HCT116 (cell line): ENCODE data around the gene TBXT. TPM values are rescaled to one million over a fixed set of nuclear protein-coding genes. Genes with fewer than 3 reads are reported as not detected.
A peak's percentile ranks its signal among the peaks of the same experiment; 100 is the strongest.

ENCODE experiments used
- ATAC-seq: fragments of 200-7000 bp; cut with Tn5 transposase; 2 replicates; pipeline ENCODE4 v1.9.1; 2020; ENCODE audit warnings: mild to moderate bottlenecking, moderate library complexity
- BruUV-seq: library from RNA; stranded (reverse); fragments of 400-500 nt; replicated peaks from 2 replicates; lab custom pipeline; 2021; lab: Mats Ljungman, UMichigan
- CTCF ChIA-PET: fragments of 300-600 bp; sonication (Branson Sonifier 250); formaldehyde crosslinking; loops from one replicate; lab custom pipeline; 2021; ENCODE audit warnings: antibody characterized with exemption; lab: Charles Lee
- POLR2A ChIA-PET: fragments of 300-600, 350-600 bp; sonication (Branson Sonifier 250); formaldehyde crosslinking; loops from one replicate; lab custom pipeline; 2021; ENCODE audit warnings: antibody characterized with exemption; lab: Charles Lee
- RAD21 ChIA-PET, 2 experiments: fragments of 300-600 bp; sonication (Branson Sonifier 250); formaldehyde crosslinking; loops; one replicate each; lab custom pipeline; 2023; ENCODE audit warnings: low total read pairs in 2 of 2; ENCODE audit not compliant: uncharacterized antibody in 2 of 2, unreplicated experiment in 2 of 2, low non-redundant PET in 1 of 2; lab: Charles Lee
- DNase-seq: peaks from one replicate; pipeline ENCODE4 v3.0.0-alpha.2; 2010; ENCODE audit warnings: low read depth, low spot score
- H2AFZ ChIP-seq: fragments of 200-600 bp; shearing (Covaris generic), sonication (generic); 2 replicates; pipeline ENCODE4 v1.6.1; 2017; ENCODE audit warnings: low read depth, mixed run types, mixed read lengths, antibody characterized with exemption, low read length; ENCODE audit not compliant: poor library complexity, severe bottlenecking
- H3K27ac ChIP-seq: 2 replicates; pipeline ENCODE4 v1.5.1; 2012; ENCODE audit warnings: low read depth, low read length
- H3K27me3 ChIP-seq: fragments of 200-600 bp; sonication (generic); 2 replicates; pipeline ENCODE4 v1.6.1; 2016; ENCODE audit warnings: mixed run types, low read length, mixed read lengths; ENCODE audit not compliant: insufficient read depth
- H3K36me3 ChIP-seq, 2 experiments: fragments of 200-500 bp in 1 of 2; fragments of 200-600 bp in 1 of 2; sonication (Bioruptor generic) in 1 of 2; sonication (generic) in 1 of 2; 2 replicates each; pipeline versions ENCODE4 v1.5.1 to v1.6.1; 2014 to 2016; ENCODE audit warnings: low read length in 2 of 2, inconsistent platforms in 1 of 2, mixed read lengths in 1 of 2, mixed run types in 1 of 2; ENCODE audit not compliant: insufficient read depth in 2 of 2, control insufficient read depth in 1 of 2
- H3K4me1 ChIP-seq, 2 experiments: fragments of 200-600 bp in 1 of 2; sonication (generic) in 1 of 2; 2 replicates each; pipeline versions ENCODE4 v1.5.1 to v1.6.1; 2012 to 2017; ENCODE audit warnings: low read length in 2 of 2, inconsistent platforms in 1 of 2, mild to moderate bottlenecking in 1 of 2, mixed read lengths in 1 of 2, mixed run types in 1 of 2, moderate library complexity in 1 of 2; ENCODE audit not compliant: insufficient read depth in 2 of 2, control insufficient read depth in 1 of 2
- H3K4me2 ChIP-seq: fragments of 200-600 bp; sonication (generic); 2 replicates; pipeline ENCODE4 v1.6.1; 2017; ENCODE audit warnings: mixed run types, low read length, mixed read lengths
- H3K4me3 ChIP-seq, 2 experiments: fragments of 200-600 bp in 1 of 2; sonication (generic) in 1 of 2; replicated peaks in 1 of 2; 2 replicates each; pipeline ENCODE4 v1.5.1; 2011 to 2016; ENCODE audit warnings: low read length in 2 of 2, control low read depth in 1 of 2, low read depth in 1 of 2, mild to moderate bottlenecking in 1 of 2, mixed read lengths in 1 of 2, mixed run types in 1 of 2
- H3K79me2 ChIP-seq: fragments of 200-600 bp; sonication (generic); 2 replicates; pipeline ENCODE4 v1.6.1; 2017; ENCODE audit warnings: mild to moderate bottlenecking, mixed run types, low read length, moderate library complexity, mixed read lengths; ENCODE audit not compliant: insufficient read depth
- H3K9ac ChIP-seq: fragments of 200-600 bp; sonication (generic); 2 replicates; pipeline ENCODE4 v1.6.1; 2016; ENCODE audit warnings: low read length, mixed read lengths
- H3K9me2 ChIP-seq: fragments of 200-600 bp; sonication (generic), shearing (Covaris generic); 2 replicates; pipeline ENCODE4 v1.6.1; 2017; ENCODE audit warnings: mixed run types, mild to moderate bottlenecking, moderate library complexity; ENCODE audit not compliant: insufficient read depth
- H3K9me3 ChIP-seq, 2 experiments: fragments of 200-500 bp in 1 of 2; fragments of 200-600 bp in 1 of 2; sonication (Bioruptor generic) in 1 of 2; sonication (generic) in 1 of 2; 2 replicates each; pipeline ENCODE4 v1.6.1; 2014 to 2017; ENCODE audit warnings: low read length in 2 of 2, mixed read lengths in 2 of 2, inconsistent platforms in 1 of 2, low read depth in 1 of 2, mild to moderate bottlenecking in 1 of 2, mixed run types in 1 of 2, moderate library complexity in 1 of 2; ENCODE audit not compliant: control insufficient read depth in 1 of 2, insufficient read depth in 1 of 2
- H4K20me1 ChIP-seq: fragments of 200-600 bp; sonication (generic), shearing (Covaris generic); 2 replicates; pipeline ENCODE4 v1.6.1; 2017; ENCODE audit warnings: mixed run types, mild to moderate bottlenecking, moderate library complexity; ENCODE audit not compliant: insufficient read depth
- CEBPB ChIP-seq: IDR thresholded peaks from 2 replicates; pipeline ENCODE4 v1.6.1; 2012; ENCODE audit warnings: low read depth
- EZH2 ChIP-seq: fragments of 200-600 bp; sonication (generic); IDR thresholded peaks from 2 replicates; pipeline ENCODE4 v1.6.1; 2017; ENCODE audit warnings: antibody characterized with exemption, mixed run types
- RAD21 ChIP-seq: IDR thresholded peaks from 2 replicates; pipeline ENCODE4 v1.6.1; 2012; ENCODE audit warnings: low read depth, mild to moderate bottlenecking
- SIN3A ChIP-seq: IDR thresholded peaks from 2 replicates; pipeline ENCODE4 v1.6.1; 2012; ENCODE audit warnings: low read depth
- YY1 ChIP-seq: IDR thresholded peaks from 2 replicates; pipeline ENCODE4 v1.6.1; 2011; ENCODE audit warnings: low read length, low read depth, moderate library complexity, mild to moderate bottlenecking; ENCODE audit not compliant: insufficient replicate concordance; ENCODE audit errors: extremely low read depth
- ZBTB33 ChIP-seq: IDR thresholded peaks from 2 replicates; pipeline ENCODE4 v1.6.1; 2011; ENCODE audit warnings: mild to moderate bottlenecking, low read length, moderate library complexity; ENCODE audit not compliant: insufficient replicate concordance; ENCODE audit errors: extremely low read depth
- ZNF274 ChIP-seq: fragments of 200-500 bp; sonication (Bioruptor generic); IDR thresholded peaks from 2 replicates; pipeline ENCODE4 v1.6.1; 2014; ENCODE audit warnings: mild to moderate bottlenecking, low read depth, low read length, inconsistent platforms
- intact Hi-C: fragments of 100-400 bp; cut with micrococcal nuclease; formaldehyde crosslinking; loops from 2 replicates; pipeline ENCODE4 v1.10.0; 2022
- total RNA-seq: library from RNA; stranded (reverse); gene quantifications from one replicate; pipeline ENCODE4 v1.2.1, GENCODE V29; 2021; ENCODE audit not compliant: unreplicated experiment
- TF ChIP-seq, protein P1 (sequence below): IDR thresholded peaks from 2 replicates; pipeline ENCODE4 v1.6.1; 2012; ENCODE audit warnings: low read depth
- TF ChIP-seq, protein P2 (sequence below): IDR thresholded peaks from 2 replicates; pipeline ENCODE4 v1.6.1; 2012
- TF ChIP-seq, protein P3 (sequence below), 3 experiments: fragments of 200-600 bp in 1 of 3; sonication (generic) in 1 of 3; IDR thresholded peaks in 2 of 3; conservative IDR thresholded peaks in 1 of 3; 2 replicates each; pipeline ENCODE4 v1.5.1; 2012 to 2017; ENCODE audit warnings: low read depth in 2 of 3, low read length in 2 of 3, antibody characterized with exemption in 1 of 3, borderline replicate concordance in 1 of 3, control low read depth in 1 of 3, mild to moderate bottlenecking in 1 of 3, mixed read lengths in 1 of 3, mixed run types in 1 of 3, moderate library complexity in 1 of 3; ENCODE audit not compliant: insufficient read depth in 1 of 3

The TBXT gene
- total RNA-seq, 1 experiment from 2014 or later = not detected

- TF ChIP-seq, protein P1, sequence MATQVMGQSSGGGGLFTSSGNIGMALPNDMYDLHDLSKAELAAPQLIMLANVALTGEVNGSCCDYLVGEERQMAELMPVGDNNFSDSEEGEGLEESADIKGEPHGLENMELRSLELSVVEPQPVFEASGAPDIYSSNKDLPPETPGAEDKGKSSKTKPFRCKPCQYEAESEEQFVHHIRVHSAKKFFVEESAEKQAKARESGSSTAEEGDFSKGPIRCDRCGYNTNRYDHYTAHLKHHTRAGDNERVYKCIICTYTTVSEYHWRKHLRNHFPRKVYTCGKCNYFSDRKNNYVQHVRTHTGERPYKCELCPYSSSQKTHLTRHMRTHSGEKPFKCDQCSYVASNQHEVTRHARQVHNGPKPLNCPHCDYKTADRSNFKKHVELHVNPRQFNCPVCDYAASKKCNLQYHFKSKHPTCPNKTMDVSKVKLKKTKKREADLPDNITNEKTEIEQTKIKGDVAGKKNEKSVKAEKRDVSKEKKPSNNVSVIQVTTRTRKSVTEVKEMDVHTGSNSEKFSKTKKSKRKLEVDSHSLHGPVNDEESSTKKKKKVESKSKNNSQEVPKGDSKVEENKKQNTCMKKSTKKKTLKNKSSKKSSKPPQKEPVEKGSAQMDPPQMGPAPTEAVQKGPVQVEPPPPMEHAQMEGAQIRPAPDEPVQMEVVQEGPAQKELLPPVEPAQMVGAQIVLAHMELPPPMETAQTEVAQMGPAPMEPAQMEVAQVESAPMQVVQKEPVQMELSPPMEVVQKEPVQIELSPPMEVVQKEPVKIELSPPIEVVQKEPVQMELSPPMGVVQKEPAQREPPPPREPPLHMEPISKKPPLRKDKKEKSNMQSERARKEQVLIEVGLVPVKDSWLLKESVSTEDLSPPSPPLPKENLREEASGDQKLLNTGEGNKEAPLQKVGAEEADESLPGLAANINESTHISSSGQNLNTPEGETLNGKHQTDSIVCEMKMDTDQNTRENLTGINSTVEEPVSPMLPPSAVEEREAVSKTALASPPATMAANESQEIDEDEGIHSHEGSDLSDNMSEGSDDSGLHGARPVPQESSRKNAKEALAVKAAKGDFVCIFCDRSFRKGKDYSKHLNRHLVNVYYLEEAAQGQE = no peak
- TF ChIP-seq CEBPB (no peak), YY1 (no peak), EZH2 (no peak), SIN3A (no peak)
- TF ChIP-seq, protein P2, sequence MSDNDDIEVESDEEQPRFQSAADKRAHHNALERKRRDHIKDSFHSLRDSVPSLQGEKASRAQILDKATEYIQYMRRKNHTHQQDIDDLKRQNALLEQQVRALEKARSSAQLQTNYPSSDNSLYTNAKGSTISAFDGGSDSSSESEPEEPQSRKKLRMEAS = no peak
- TF ChIP-seq, all 23 proteins: peak for 0
These were observed 9.6 kb downstream of the TBXT start (continued) for GRCh38 chr6:166157930-166158617.

DNA sequence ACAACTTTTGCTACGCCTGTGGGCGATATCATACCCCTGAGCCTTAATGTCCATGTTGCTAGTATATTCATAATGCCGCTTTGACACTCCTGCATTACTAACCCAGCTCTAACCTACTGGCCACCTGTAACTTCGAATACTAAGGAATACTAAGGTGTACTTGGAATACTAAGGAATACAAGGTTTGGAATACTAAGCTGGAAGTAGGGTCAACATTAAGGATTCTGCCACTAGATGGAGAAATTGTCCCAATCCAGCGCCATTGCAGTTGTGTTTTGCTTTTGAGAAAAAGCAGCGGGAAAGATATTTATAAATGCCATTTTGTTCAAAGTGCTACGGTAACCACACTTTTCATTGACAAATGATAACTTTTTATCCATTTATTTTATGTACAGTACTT is 10.7 kb downstream of the TBXT start:
- Histone ChIP-seq H3K79me2 (no peaks in the 10 kb centered on the region), H3K9me3 (no peaks in the 10 kb centered on the region), H3K4me3 (no peak overlapping the region), H3K27ac (no peak overlapping the region), H2AFZ (peak overlapping the region; percentile 41), H4K20me1 (no peaks in the 10 kb centered on the region), H3K9ac (no peak overlapping the region), H3K9me2 (no peaks in the 10 kb centered on the region), H3K4me1 (no peaks in the 10 kb centered on the region), H3K36me3 (no peaks in the 10 kb centered on the region), H3K27me3 (no peaks in the 10 kb centered on the region), H3K4me2 (no peak overlapping the region)
- no TSS peak for BruUV-seq
- peak; percentile 78 for ATAC-seq
- ChIA-PET RAD21 (interaction anchor here (1.0 to 1.1 kb wide), 2 partner anchors 244 kb away, joined by 3 to 7 read pairs; no protein-coding TSS in a partner anchor), POLR2A (interaction anchor here (1.5 kb wide), 1 partner anchor 243 kb away, joined by 3 read pairs; no protein-coding TSS in a partner anchor), CTCF (interaction anchor here (1.1 to 2.0 kb wide), 4 partner anchors 9 to 618 kb away, joined by 3 to 20 read pairs (median 5); no protein-coding TSS in a partner anchor)
- DNase-seq = peak; percentile 7
- TF ChIP-seq ZNF274 = no peak
- TF ChIP-seq, protein P3, sequence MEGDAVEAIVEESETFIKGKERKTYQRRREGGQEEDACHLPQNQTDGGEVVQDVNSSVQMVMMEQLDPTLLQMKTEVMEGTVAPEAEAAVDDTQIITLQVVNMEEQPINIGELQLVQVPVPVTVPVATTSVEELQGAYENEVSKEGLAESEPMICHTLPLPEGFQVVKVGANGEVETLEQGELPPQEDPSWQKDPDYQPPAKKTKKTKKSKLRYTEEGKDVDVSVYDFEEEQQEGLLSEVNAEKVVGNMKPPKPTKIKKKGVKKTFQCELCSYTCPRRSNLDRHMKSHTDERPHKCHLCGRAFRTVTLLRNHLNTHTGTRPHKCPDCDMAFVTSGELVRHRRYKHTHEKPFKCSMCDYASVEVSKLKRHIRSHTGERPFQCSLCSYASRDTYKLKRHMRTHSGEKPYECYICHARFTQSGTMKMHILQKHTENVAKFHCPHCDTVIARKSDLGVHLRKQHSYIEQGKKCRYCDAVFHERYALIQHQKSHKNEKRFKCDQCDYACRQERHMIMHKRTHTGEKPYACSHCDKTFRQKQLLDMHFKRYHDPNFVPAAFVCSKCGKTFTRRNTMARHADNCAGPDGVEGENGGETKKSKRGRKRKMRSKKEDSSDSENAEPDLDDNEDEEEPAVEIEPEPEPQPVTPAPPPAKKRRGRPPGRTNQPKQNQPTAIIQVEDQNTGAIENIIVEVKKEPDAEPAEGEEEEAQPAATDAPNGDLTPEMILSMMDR (IDR thresholded peaks at IDR 0.05 in 2 of 3, conservative IDR thresholded peaks at IDR 0.05 in 1 of 3; ENCODE audit: borderline replicate concordance in 1 of 3, insufficient read depth in 1 of 3, low read depth in 2 of 3, low read length in 2 of 3) = peak; percentile 45 to 70 (median 53)
- TF ChIP-seq, protein P1 = no peak
- TF ChIP-seq ZBTB33 = no peak
- TF ChIP-seq RAD21 = peak; percentile 74
- intact Hi-C loops = loop anchor here (1.0 kb wide), 1 partner anchor 244 kb away; no protein-coding TSS in a partner anchor
